ENCODE results near the gene OTOP1.

The OTOP1 gene

GRCh38 chr4:4233610-4234009 is 6.9 kb upstream of the OTOP1 start:
- no peaks in the 10 kb centered on the region for H3K27me3 ChIP-seq (ENCODE audit: control insufficient read depth, insufficient read depth, low read length)
- H2AFZ ChIP-seq = no peak overlapping the region
- H3K4me3 ChIP-seq (ENCODE audit: low read depth, low read length) = no peak overlapping the region
- H3K9ac ChIP-seq = no peak overlapping the region
- no peaks in the 10 kb centered on the region for H3K9me3 ChIP-seq (ENCODE audit: control insufficient read depth, low read length)
- no peak overlapping the region for H3K4me2 ChIP-seq (ENCODE audit: low read length)
- H3K4me1 ChIP-seq = no peaks in the 10 kb centered on the region
- no peak for TF ChIP-seq CTCF (IDR thresholded peaks at IDR 0.05)
- H3K79me2 ChIP-seq = no peaks in the 10 kb centered on the region
- H3K27ac ChIP-seq = no peak overlapping the region
- H3K36me3 ChIP-seq (ENCODE audit: control insufficient read depth, insufficient read depth, low read length) = no peaks in the 10 kb centered on the region

GRCh38 chr4:4228356-4228668 is 1.6 kb upstream of the OTOP1 start:
- H3K79me2 ChIP-seq = no peaks in the 10 kb centered on the region
- no peak overlapping the region for H3K4me3 ChIP-seq (ENCODE audit: low read depth, low read length)
- H3K4me1 ChIP-seq = no peaks in the 10 kb centered on the region
- no peak overlapping the region for H3K4me2 ChIP-seq (ENCODE audit: low read length)
- no peaks in the 10 kb centered on the region for H3K9me3 ChIP-seq (ENCODE audit: control insufficient read depth, low read length)
- no peaks in the 10 kb centered on the region for H3K27me3 ChIP-seq (ENCODE audit: control insufficient read depth, insufficient read depth, low read length)
- no peak overlapping the region for H3K9ac ChIP-seq
- H2AFZ ChIP-seq = no peak overlapping the region
- no peaks in the 10 kb centered on the region for H3K36me3 ChIP-seq (ENCODE audit: control insufficient read depth, insufficient read depth, low read length)
- no peak overlapping the region for H3K27ac ChIP-seq
- no peak for TF ChIP-seq CTCF (IDR thresholded peaks at IDR 0.05)

GRCh38 chr4:4227510-4228355 is 1.0 kb upstream of the OTOP1 start:
- no peak overlapping the region for H2AFZ ChIP-seq
- no peak overlapping the region for H3K27ac ChIP-seq
- H3K27me3 ChIP-seq (ENCODE audit: control insufficient read depth, insufficient read depth, low read length) = no peaks in the 10 kb centered on the region
- no peak for TF ChIP-seq CTCF (IDR thresholded peaks at IDR 0.05)
- no peak overlapping the region for H3K9ac ChIP-seq
- no peaks in the 10 kb centered on the region for H3K79me2 ChIP-seq
- no peaks in the 10 kb centered on the region for H3K9me3 ChIP-seq (ENCODE audit: control insufficient read depth, low read length)
- H3K4me3 ChIP-seq (ENCODE audit: low read depth, low read length) = no peak overlapping the region
- H3K36me3 ChIP-seq (ENCODE audit: control insufficient read depth, insufficient read depth, low read length) = no peaks in the 10 kb centered on the region
- no peak overlapping the region for H3K4me2 ChIP-seq (ENCODE audit: low read length)
- no peaks in the 10 kb centered on the region for H3K4me1 ChIP-seq

- no peak overlapping the region for H3K4me3 ChIP-seq (ENCODE audit: low read depth, low read length)
- no peaks in the 10 kb centered on the region for H3K79me2 ChIP-seq
- no peaks in the 10 kb centered on the region for H3K9me3 ChIP-seq (ENCODE audit: control insufficient read depth, low read length)
- no peak overlapping the region for H3K9ac ChIP-seq
- TF ChIP-seq CTCF (IDR thresholded peaks at IDR 0.05) = no peak
- H3K4me2 ChIP-seq (ENCODE audit: low read length) = no peak overlapping the region
- H3K36me3 ChIP-seq (ENCODE audit: control insufficient read depth, insufficient read depth, low read length) = no peaks in the 10 kb centered on the region
- H3K27me3 ChIP-seq (ENCODE audit: control insufficient read depth, insufficient read depth, low read length) = no peaks in the 10 kb centered on the region
- H2AFZ ChIP-seq = no peak overlapping the region
- no peak overlapping the region for H3K27ac ChIP-seq
- no peaks in the 10 kb centered on the region for H3K4me1 ChIP-seq
Observed at GRCh38 chr4:4225915-4226605, 669 bp downstream of the OTOP1 start.

Data from parathyroid adenoma (tissue), 2 donors.